Kidney (tissue), 14 donors: ENCODE measurements around the gene FUT8. TPM values are rescaled to one million over a fixed set of nuclear protein-coding genes. Genes with fewer than 3 reads are reported as not detected.

Experiments used
- DNase-seq, 5 donors: peaks; one replicate each; pipeline ENCODE4 v3.0.0-alpha.2; 2013 to 2020
- FAIRE-seq: peaks from 2 replicates; lab custom pipeline; 2012; peaks lifted over from hg19 to GRCh38; lab: Jason Lieb, UNC
- H3K27ac ChIP-seq, 2 donors: one replicate each; pipeline ENCODE4 v1.7.0; 2013; ENCODE audit warnings: low read depth in 2 of 2, low read length in 2 of 2, inconsistent platforms in 1 of 2
- H3K27me3 ChIP-seq: one replicate; pipeline ENCODE4 v1.7.1; 2013; ENCODE audit warnings: low read length, inconsistent platforms; ENCODE audit not compliant: control insufficient read depth, insufficient read depth
- H3K36me3 ChIP-seq, 3 donors: one replicate each; pipeline versions ENCODE4 v1.7.0 to v1.7.1; 2013; ENCODE audit warnings: low read length in 3 of 3, control low read depth in 1 of 3, inconsistent platforms in 1 of 3; ENCODE audit not compliant: insufficient read depth in 3 of 3, control insufficient read depth in 2 of 3
- H3K4me1 ChIP-seq, 3 donors: one replicate each; pipeline versions ENCODE4 v1.7.0 to v1.7.1; 2013; ENCODE audit warnings: low read length in 3 of 3, inconsistent platforms in 1 of 3, low read depth in 1 of 3; ENCODE audit not compliant: control insufficient read depth in 2 of 3, insufficient read depth in 2 of 3
- H3K4me3 ChIP-seq, 3 donors: one replicate each; pipeline versions ENCODE4 v1.7.0 to v1.8.1; 2013; ENCODE audit warnings: low read length in 3 of 3, control low read depth in 1 of 3, inconsistent platforms in 1 of 3
- H3K9ac ChIP-seq, 3 donors: one replicate each; pipeline versions ENCODE4 v1.7.0 to v1.7.1; 2013; ENCODE audit warnings: low read length in 3 of 3, control low read depth in 1 of 3, inconsistent platforms in 1 of 3
- H3K9me3 ChIP-seq, 3 donors: one replicate each; pipeline versions ENCODE4 v1.7.0 to v1.7.1; 2013; ENCODE audit warnings: low read length in 3 of 3, control low read depth in 1 of 3, inconsistent platforms in 1 of 3; ENCODE audit not compliant: control insufficient read depth in 2 of 3, insufficient read depth in 1 of 3
- CTCF ChIP-seq: IDR thresholded peaks from 3 replicates; pipeline ENCODE4 v1.5.1; 2012; ENCODE audit warnings: mild to moderate bottlenecking, moderate library complexity, borderline replicate concordance; ENCODE audit not compliant: insufficient read depth; ENCODE audit errors: extremely low read depth
- intact Hi-C: fragments of 100-400 bp; cut with DNase I; formaldehyde crosslinking; loops from one replicate; pipeline ENCODE4 v1.11.1; 2022
- polyA plus RNA-seq: library from polyadenylated mRNA; stranded (reverse); fragments of 350-450 nt; fragmentation: Illumina TruSeq; extraction: RNeasy Lipid Tissue Mini Kit (QIAGEN cat#74804); gene quantifications from one replicate; pipeline ENCODE4 v1.2.3, GENCODE V29; 2014; ENCODE audit warnings: low read depth, low replicate concordance; ENCODE audit not compliant: insufficient read depth
- total RNA-seq: library from RNA; stranded (reverse); fragmentation: NEBNext Ultra II Directional; extraction: Animal tissue kit (Norgen Biotek cat#: 25700); gene quantifications from one replicate; pipeline ENCODE4 v1.2.1, GENCODE V29; 2021
- donor health status: control.
- donor health status: control.
- donor health status: control.
- donor health status: control.
- donor health status: control.
- donor health status: DM: yes; HTN: yes; CAD: no.
- donor health status: Normal renal cell carcinoma (clear cell type).

The FUT8 gene
- total and polyA plus RNA-seq, 2 donors from 2014 or later = 8.2 to 49.6 TPM

DNA sequence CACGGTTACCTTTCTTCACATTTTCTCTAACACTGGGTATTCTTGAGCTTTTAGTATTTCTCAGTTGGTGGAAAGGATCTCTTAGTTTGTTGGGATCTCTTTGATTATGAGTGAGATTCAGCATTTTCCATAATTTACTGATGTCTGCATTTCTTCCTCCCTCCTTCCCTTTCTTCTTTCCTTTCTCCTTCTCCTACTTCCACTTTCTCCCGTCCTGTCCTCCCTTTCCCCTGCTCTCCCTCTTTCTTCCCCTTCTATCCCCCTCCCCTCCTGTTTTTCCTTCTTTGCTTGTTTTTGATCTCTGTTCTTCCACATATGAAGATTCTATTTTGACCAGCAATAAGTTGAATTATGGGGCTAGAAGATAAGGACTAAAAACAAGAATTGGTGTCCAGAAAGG lies 66.9 kb downstream of the FUT8 start:
- Histone ChIP-seq H3K27ac (no peak overlapping the region), H3K4me3 (no peak overlapping the region), H3K36me3 (no peaks in the 10 kb centered on the region), H3K9ac (no peak overlapping the region), H3K27me3 (no peaks in the 10 kb centered on the region), H3K4me1 (peaks cover 0 to 5% (median 0%) of the 10 kb centered on the region in 3 donors), H3K9me3 (no peaks in the 10 kb centered on the region)
- intact Hi-C loops = no loop called here
- DNase-seq = no peak
- TF ChIP-seq CTCF = no peak
- no peak for FAIRE-seq

DNA sequence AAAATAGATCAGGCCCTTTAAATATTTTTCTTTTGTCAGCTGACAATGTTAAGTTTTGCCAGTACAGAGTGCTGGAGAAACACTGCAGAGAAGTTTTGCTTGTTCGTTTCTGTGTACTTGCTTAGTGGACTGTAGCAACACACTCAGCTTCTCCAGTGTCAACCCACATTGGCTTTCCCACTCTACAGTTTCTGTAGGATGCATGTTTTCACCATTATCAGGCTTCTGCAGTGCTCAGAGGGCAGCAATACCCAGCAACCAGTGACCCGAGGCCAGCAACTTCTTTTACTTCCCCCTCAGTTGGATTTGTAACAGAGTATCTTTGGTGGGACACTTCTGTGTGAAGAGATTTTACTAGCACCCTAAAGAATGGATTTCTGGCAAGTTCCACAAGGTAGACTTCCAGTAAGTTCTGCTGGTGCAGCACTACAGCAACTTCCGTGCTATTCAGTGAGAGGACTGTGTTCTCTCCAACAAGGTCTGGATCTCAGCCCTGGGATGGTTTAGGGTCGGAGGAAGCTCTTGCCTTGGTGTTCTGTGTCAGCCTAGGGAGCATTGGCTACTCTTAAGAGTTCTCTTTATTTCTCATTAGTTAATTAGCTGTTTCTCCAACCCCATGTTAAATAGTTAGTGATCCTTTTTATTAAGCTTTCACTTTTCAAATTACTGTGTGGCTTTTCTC lies 70.4 kb downstream of the FUT8 start:
- FAIRE-seq = no peak
- intact Hi-C loops = no loop called here
- Histone ChIP-seq H3K27me3 (no peaks in the 10 kb centered on the region), H3K4me1 (peaks cover 0 to 5% (median 0%) of the 10 kb centered on the region in 3 donors), H3K9me3 (no peaks in the 10 kb centered on the region), H3K36me3 (no peaks in the 10 kb centered on the region), H3K27ac (no peak overlapping the region), H3K9ac (no peak overlapping the region), H3K4me3 (no peak overlapping the region)
- DNase-seq = peak in 2 of 5 donors; percentile 39 to 41
- TF ChIP-seq CTCF = no peak

DNA sequence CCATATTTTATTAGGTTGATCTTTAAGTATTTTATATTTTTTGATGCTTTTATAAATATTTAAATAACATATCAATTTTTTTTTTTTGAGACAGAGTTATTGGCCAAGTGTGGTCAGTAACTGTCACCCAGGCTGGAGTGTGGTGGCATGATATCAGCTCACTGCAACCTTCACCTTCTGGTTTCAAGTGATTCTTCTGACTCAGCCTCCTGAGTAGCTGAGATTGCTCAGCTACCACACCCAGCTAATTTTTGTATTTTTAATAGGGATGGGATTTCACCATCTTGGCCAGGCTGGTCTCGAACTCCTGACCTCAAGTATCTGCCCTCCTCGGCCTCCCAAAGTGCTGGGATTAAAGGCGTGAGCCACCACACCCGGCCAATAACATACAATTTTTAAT lies 71.1 kb downstream of the FUT8 start:
- intact Hi-C loops = no loop called here
- FAIRE-seq (no peak), DNase-seq (no peak)
- no peaks in the 10 kb centered on the region for H3K9me3 ChIP-seq
- no peaks in the 10 kb centered on the region for H3K27me3 ChIP-seq
- H3K36me3 ChIP-seq = no peaks in the 10 kb centered on the region
- no peak overlapping the region for H3K27ac ChIP-seq
- peaks cover 0 to 5% (median 0%) of the 10 kb centered on the region in 3 donors for H3K4me1 ChIP-seq
- no peak for TF ChIP-seq CTCF
- H3K4me3 ChIP-seq = no peak overlapping the region
- H3K9ac ChIP-seq = no peak overlapping the region

- no peaks in the 10 kb centered on the region for H3K27me3 ChIP-seq
- DNase-seq (no peak), FAIRE-seq (no peak)
- intact Hi-C loops = no loop called here
- H3K9me3 ChIP-seq = no peaks in the 10 kb centered on the region
- H3K9ac ChIP-seq = no peak overlapping the region
- no peak overlapping the region for H3K4me3 ChIP-seq
- TF ChIP-seq CTCF = no peak
- H3K4me1 ChIP-seq = peaks cover 0 to 5% (median 0%) of the 10 kb centered on the region in 3 donors
- H3K36me3 ChIP-seq = no peaks in the 10 kb centered on the region
- H3K27ac ChIP-seq = no peak overlapping the region
Measured at GRCh38 chr14:65485516-65485915, 73.0 kb downstream of the FUT8 start.
